ENCODE data around the gene NME5. TPM values are rescaled to one million over a fixed set of nuclear protein-coding genes. Genes with fewer than 3 reads are reported as not detected.

NME5 gene
- total and polyA plus RNA-seq, 2 of the 8 experiments (the other 6 are each of a cell fraction or from before 2014, with no cell fraction given): 0.48 to 0.89 TPM

DNA sequence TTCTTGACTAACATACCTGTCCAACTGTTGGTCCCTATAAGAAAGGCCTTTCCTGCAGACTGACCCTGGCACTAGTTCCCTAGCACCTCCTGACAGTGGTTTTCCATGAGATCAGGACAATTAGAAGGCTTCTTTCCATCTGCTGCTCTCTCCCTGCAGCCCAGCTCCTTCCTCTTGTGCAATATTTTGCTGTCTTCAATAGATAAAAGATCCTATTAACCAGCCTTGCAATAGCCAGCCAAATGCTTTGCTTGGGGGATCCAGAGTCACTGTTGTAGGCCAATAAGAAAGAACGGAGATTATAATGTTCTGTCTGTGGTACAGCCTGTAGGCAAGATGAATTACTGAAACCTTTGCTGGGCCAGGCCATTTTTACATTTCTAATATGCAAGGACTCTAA, 18.4 kb upstream of the NME5 start:
- FAIRE-seq (no peak), DNase-seq (ENCODE audit: low read depth in 1 of 2, low spot score in 2 of 2) (no peak)
- Histone ChIP-seq H3K27me3 (replicated peaks in 1 of 4; ENCODE audit: control insufficient read depth in 3 of 4, extremely low read depth in 1 of 4, insufficient read depth in 3 of 4, low read length in 3 of 4) (no peaks in the 10 kb centered on the region), H3K79me2 (ENCODE audit: control insufficient read depth in 1 of 2, insufficient read depth in 2 of 2, low read length in 2 of 2) (no peaks in the 10 kb centered on the region), H3K36me3 (ENCODE audit: control insufficient read depth in 2 of 4, insufficient read depth in 4 of 4, low read length in 3 of 4) (peaks cover 35 to 62% (median 51%) of the 10 kb centered on the region in 4 experiments), H4K8ac (ENCODE audit: extremely low read depth, insufficient read depth, low read length) (no peak overlapping the region), H3K4ac (replicated peaks; ENCODE audit: insufficient read length, low read depth, low read length) (no peak overlapping the region), H3K23ac (ENCODE audit: insufficient read length) (no peak overlapping the region), H4K91ac (replicated peaks; ENCODE audit: insufficient read length, low read length) (no peak overlapping the region), H3K4me2 (ENCODE audit: insufficient read depth in 1 of 2, low read depth in 2 of 2, low read length in 2 of 2) (no peak overlapping the region), H2BK120ac (replicated peaks; ENCODE audit: low read depth, low read length) (no peak overlapping the region), H4K5ac (ENCODE audit: insufficient read length, low read depth, low read length) (no peak overlapping the region), H3K9ac (replicated peaks in 1 of 4; ENCODE audit: extremely low read depth in 1 of 4, low read depth in 3 of 4, low read length in 3 of 4) (no peak overlapping the region), H3K4me1 (replicated peaks in 1 of 4; ENCODE audit: control insufficient read depth in 3 of 4, insufficient read depth in 4 of 4, low read length in 3 of 4) (no peaks in the 10 kb centered on the region), H3K23me2 (ENCODE audit: low read depth, low read length) (no peaks in the 10 kb centered on the region; the same call in 1 of the 2 replicates), H3K4me3 (ENCODE audit: extremely low read depth in 1 of 4, insufficient read depth in 2 of 4, low read depth in 3 of 4, low read length in 4 of 4) (no peak overlapping the region), H2BK20ac (ENCODE audit: low read length) (no peak overlapping the region), H2BK5ac (ENCODE audit: low read depth, low read length) (no peak overlapping the region), H3K18ac (ENCODE audit: extremely low read depth, low read length) (no peak overlapping the region), H2AFZ (ENCODE audit: low read length) (no peak overlapping the region), H3K9me3 (ENCODE audit: insufficient read depth in 2 of 2, low read depth in 1 of 2, low read length in 1 of 2) (no peaks in the 10 kb centered on the region), H3K79me1 (ENCODE audit: low read depth, low read length) (no peaks in the 10 kb centered on the region), H3K14ac (ENCODE audit: insufficient read length) (no peak overlapping the region), H3K56ac (replicated peaks; ENCODE audit: insufficient read length, low read depth, low read length) (no peak overlapping the region), H3K27ac (ENCODE audit: low read depth, low read length) (no peak overlapping the region), H2BK12ac (ENCODE audit: low read depth, low read length) (no peak overlapping the region), H2AK5ac (ENCODE audit: low read depth, low read length) (no peak overlapping the region), H2BK15ac (ENCODE audit: low read length) (no peak overlapping the region), H4K20me1 (replicated peaks in 1 of 2; ENCODE audit: control insufficient read depth in 1 of 2, insufficient read depth in 2 of 2, low read length in 2 of 2) (peaks cover 0 to 7% of the 10 kb centered on the region in 2 experiments)
- 95% methylated on average over 1 of the region's 1 CpG; no CpG with 5 or more reads in 1 of the 2 experiments for WGBS, 2 experiments (ENCODE audit: extremely low coverage in 1 of 2, insufficient coverage in 1 of 2, insufficient read length in 1 of 2, insufficient replicate concordance in 2 of 2, low coverage in 1 of 2, low lambda C conversion rate in 2 of 2, missing lambda C conversion rate in 1 of 2)
- CTCF ChIA-PET (ENCODE audit: partially characterized antibody): interaction anchor here (1.3 kb wide), 2 partner anchors 9 to 20 kb away, joined by 3 to 5 read pairs; no protein-coding TSS in a partner anchor
- POLR2A ChIA-PET (ENCODE audit: partially characterized antibody): interaction anchor here (0.6 to 1.0 kb wide), 2 partner anchors 8 to 16 kb away, joined by 3 to 4 read pairs; no protein-coding TSS in a partner anchor
- TF ChIP-seq KDM1A (IDR thresholded peaks at IDR 0.05; ENCODE audit: borderline replicate concordance, low read length) (no peak), RNF2 (IDR thresholded peaks at IDR 0.05; ENCODE audit: borderline replicate concordance, low read depth, low read length, missing control alignments, poor library complexity, severe bottlenecking) (no peak)
- TF ChIP-seq, protein P1, sequence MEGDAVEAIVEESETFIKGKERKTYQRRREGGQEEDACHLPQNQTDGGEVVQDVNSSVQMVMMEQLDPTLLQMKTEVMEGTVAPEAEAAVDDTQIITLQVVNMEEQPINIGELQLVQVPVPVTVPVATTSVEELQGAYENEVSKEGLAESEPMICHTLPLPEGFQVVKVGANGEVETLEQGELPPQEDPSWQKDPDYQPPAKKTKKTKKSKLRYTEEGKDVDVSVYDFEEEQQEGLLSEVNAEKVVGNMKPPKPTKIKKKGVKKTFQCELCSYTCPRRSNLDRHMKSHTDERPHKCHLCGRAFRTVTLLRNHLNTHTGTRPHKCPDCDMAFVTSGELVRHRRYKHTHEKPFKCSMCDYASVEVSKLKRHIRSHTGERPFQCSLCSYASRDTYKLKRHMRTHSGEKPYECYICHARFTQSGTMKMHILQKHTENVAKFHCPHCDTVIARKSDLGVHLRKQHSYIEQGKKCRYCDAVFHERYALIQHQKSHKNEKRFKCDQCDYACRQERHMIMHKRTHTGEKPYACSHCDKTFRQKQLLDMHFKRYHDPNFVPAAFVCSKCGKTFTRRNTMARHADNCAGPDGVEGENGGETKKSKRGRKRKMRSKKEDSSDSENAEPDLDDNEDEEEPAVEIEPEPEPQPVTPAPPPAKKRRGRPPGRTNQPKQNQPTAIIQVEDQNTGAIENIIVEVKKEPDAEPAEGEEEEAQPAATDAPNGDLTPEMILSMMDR (IDR thresholded peaks at IDR 0.05; ENCODE audit: control extremely low read depth in 1 of 3, insufficient read depth in 1 of 3, low read depth in 1 of 3, low read length in 3 of 3): no peak

Measured in H1 (cell line).